Endothelial cell of umbilical vein (primary cell): ENCODE data around the gene HTR2B. TPM values are rescaled to one million over a fixed set of nuclear protein-coding genes. Genes with fewer than 3 reads are reported as not detected.
"Not testable (repeated sequence)": the region's sequence is repeated elsewhere in the genome, so short reads cannot be mapped to it uniquely, and the experiment has no call there.

Experiments
- BruUV-seq: library from RNA; stranded (reverse); fragments of 400-500 nt; replicated peaks from 2 replicates; lab custom pipeline; 2021; lab: Mats Ljungman, UMichigan
- CTCF ChIA-PET: fragments of 300-600, 350-600 bp; sonication (Branson Sonifier 250); formaldehyde crosslinking; loops from one replicate; lab custom pipeline; 2021; ENCODE audit warnings: antibody characterized with exemption, inconsistent platforms; lab: Charles Lee
- POLR2A ChIA-PET: fragments of 300-600, 350-600 bp; sonication (Branson Sonifier 250); formaldehyde crosslinking; loops from one replicate; lab custom pipeline; 2021; ENCODE audit warnings: antibody characterized with exemption, inconsistent platforms; lab: Charles Lee
- DNase-seq: peaks from one replicate; pipeline ENCODE4 v3.0.0-alpha.2; 2011; ENCODE audit warnings: low read depth, low spot score
- FAIRE-seq: peaks from 2 replicates; lab custom pipeline; 2011; peaks lifted over from hg19 to GRCh38; lab: Jason Lieb, UNC
- H2AFZ ChIP-seq: 2 replicates; pipeline ENCODE4 v1.6.0; 2012; ENCODE audit warnings: low read depth, low read length, control low read depth, inconsistent platforms
- H3K27ac ChIP-seq: 2 replicates; pipeline ENCODE4 v1.5.1; 2011; ENCODE audit warnings: low read depth, mild to moderate bottlenecking, control low read depth, low read length, moderate library complexity; ENCODE audit not compliant: insufficient read depth
- H3K27me3 ChIP-seq, 2 experiments: 2 replicates each; pipeline versions ENCODE4 v1.6.0 to v1.6.1; 2011; ENCODE audit warnings: low read length in 2 of 2, mixed read lengths in 1 of 2; ENCODE audit not compliant: control insufficient read depth in 2 of 2, insufficient read depth in 2 of 2
- H3K36me3 ChIP-seq, 2 experiments: 2 replicates in 1 of 2; 3 replicates in 1 of 2; pipeline ENCODE4 v1.5.1; 2011; ENCODE audit warnings: low read length in 2 of 2, mild to moderate bottlenecking in 1 of 2, moderate library complexity in 1 of 2; ENCODE audit not compliant: control insufficient read depth in 2 of 2, insufficient read depth in 2 of 2; ENCODE audit errors: extremely low read depth in 1 of 2
- H3K4me1 ChIP-seq: 3 replicates; pipeline ENCODE4 v1.5.1; 2011; ENCODE audit warnings: mild to moderate bottlenecking, low read length; ENCODE audit not compliant: control insufficient read depth, insufficient read depth; ENCODE audit errors: extremely low read depth
- H3K4me2 ChIP-seq: 2 replicates; pipeline ENCODE4 v1.6.1; 2011; ENCODE audit warnings: low read length, control low read depth, mixed read lengths; ENCODE audit not compliant: insufficient read depth
- H3K4me3 ChIP-seq, 3 experiments: fragments of 200-600 bp in 1 of 3; sonication (generic), shearing (Covaris generic) in 1 of 3; replicated peaks in 1 of 3; 2 replicates each; pipeline ENCODE4 v1.5.1; 2011 to 2016; ENCODE audit warnings: control low read depth in 3 of 3, low read length in 3 of 3, mild to moderate bottlenecking in 2 of 3, inconsistent platforms in 1 of 3, low read depth in 1 of 3, moderate library complexity in 1 of 3; ENCODE audit not compliant: insufficient read depth in 1 of 3
- H3K79me2 ChIP-seq: 2 replicates; pipeline ENCODE4 v1.6.0; 2012; ENCODE audit warnings: low read length, inconsistent platforms; ENCODE audit not compliant: control insufficient read depth, insufficient read depth
- H3K9ac ChIP-seq: replicated peaks from 2 replicates; pipeline ENCODE3; 2011; ENCODE audit warnings: low read length, control low read depth; ENCODE audit not compliant: insufficient read depth; ENCODE audit errors: extremely low read depth
- H3K9me1 ChIP-seq: replicated peaks from 3 replicates; pipeline ENCODE4 v1.6.0; 2011; ENCODE audit warnings: mild to moderate bottlenecking, low read length; ENCODE audit not compliant: control insufficient read depth, insufficient read depth; ENCODE audit errors: extremely low read depth
- H3K9me3 ChIP-seq: replicated peaks from 2 replicates; pipeline ENCODE4 v1.5.1; 2012; ENCODE audit warnings: low read length, inconsistent platforms; ENCODE audit not compliant: control insufficient read depth, insufficient read depth
- H4K20me1 ChIP-seq: replicated peaks from 2 replicates; pipeline ENCODE3; 2011; ENCODE audit warnings: mild to moderate bottlenecking, low read length; ENCODE audit not compliant: control insufficient read depth, insufficient read depth; ENCODE audit errors: extremely low read depth
- EZH2 ChIP-seq: IDR thresholded peaks from 2 replicates; pipeline ENCODE4 v1.6.1; 2012; ENCODE audit warnings: borderline replicate concordance, low read depth, mild to moderate bottlenecking, moderate library complexity, low read length, inconsistent platforms; ENCODE audit not compliant: severe bottlenecking
- FOS ChIP-seq: IDR thresholded peaks from 2 replicates; pipeline ENCODE4 v1.6.1; 2011; ENCODE audit warnings: mild to moderate bottlenecking, low read length, moderate library complexity, borderline replicate concordance; ENCODE audit not compliant: insufficient read depth
- GATA2 ChIP-seq: IDR thresholded peaks from 2 replicates; pipeline ENCODE4 v1.7.0; 2011; ENCODE audit warnings: low read depth, mild to moderate bottlenecking, moderate library complexity, mixed read lengths, low read length; ENCODE audit not compliant: insufficient read length, insufficient read depth
- JUN ChIP-seq: IDR thresholded peaks from 2 replicates; pipeline ENCODE4 v1.6.1; 2011; ENCODE audit warnings: borderline replicate concordance, low read depth; ENCODE audit not compliant: insufficient read length, insufficient read depth
- MAX ChIP-seq: IDR thresholded peaks from 2 replicates; pipeline ENCODE4 v1.6.1; 2011; ENCODE audit not compliant: insufficient read depth, insufficient read length
- MYC ChIP-seq: IDR thresholded peaks from one replicate; pipeline ENCODE4 v1.6.1; 2011; ENCODE audit warnings: mild to moderate bottlenecking, low read depth, low read length
- POLR2A ChIP-seq: IDR thresholded peaks from 2 replicates; pipeline ENCODE4 v1.6.1; 2012; ENCODE audit warnings: low read depth, mild to moderate bottlenecking, control low read depth, low read length
- POLR2AphosphoS5 ChIP-seq: IDR thresholded peaks from 2 replicates; pipeline ENCODE4 v1.6.1; 2012; ENCODE audit warnings: low read depth, mild to moderate bottlenecking, control low read depth, low read length, moderate library complexity; ENCODE audit not compliant: insufficient read depth
- dilution Hi-C: fragments of 300-500 bp; cut with MboI; formaldehyde crosslinking; loops from one replicate; pipeline ENCODE4 v1.15.0; 2019; ENCODE audit warnings: low sequenced_read_pairs; ENCODE audit not compliant: extremely low pct_ligation_motif_present
- intact Hi-C: fragments of 100-400 bp; cut with micrococcal nuclease; formaldehyde crosslinking; loops from one replicate; pipeline ENCODE4 v1.10.0; 2022
- polyA plus RNA-seq, 4 experiments: library from polyadenylated mRNA; depleted of rRNA in 3 of 4; stranded (reverse) in 3 of 4; unstranded in 1 of 4; fragments of >200 nt; gene quantifications; 2 replicates each; pipeline versions ENCODE4 v1.2.1 to v1.2.3, GENCODE V29; 2011 to 2012; ENCODE audit warnings: missing spikeins in 1 of 4
- total RNA-seq: library from RNA; stranded (reverse); gene quantifications from 2 replicates; pipeline ENCODE4 v1.2.3, GENCODE V29; 2021
- TF ChIP-seq, protein P1 (sequence below), 2 donors: IDR thresholded peaks; 1 replicate in 1 of 2; 2 replicates in 1 of 2; pipeline ENCODE4 v1.5.1; 2011; ENCODE audit warnings: low read length in 2 of 2, mild to moderate bottlenecking in 2 of 2, moderate library complexity in 2 of 2, control low read depth in 1 of 2, inconsistent platforms in 1 of 2, low read depth in 1 of 2; ENCODE audit not compliant: insufficient read depth in 1 of 2; ENCODE audit errors: extremely low read depth in 1 of 2

HTR2B gene
- total and polyA plus RNA-seq, 2 donors (not counting 3 experiments of a cell fraction or from before 2014, with no cell fraction given) = 0.88 to 0.93 TPM

DNA sequence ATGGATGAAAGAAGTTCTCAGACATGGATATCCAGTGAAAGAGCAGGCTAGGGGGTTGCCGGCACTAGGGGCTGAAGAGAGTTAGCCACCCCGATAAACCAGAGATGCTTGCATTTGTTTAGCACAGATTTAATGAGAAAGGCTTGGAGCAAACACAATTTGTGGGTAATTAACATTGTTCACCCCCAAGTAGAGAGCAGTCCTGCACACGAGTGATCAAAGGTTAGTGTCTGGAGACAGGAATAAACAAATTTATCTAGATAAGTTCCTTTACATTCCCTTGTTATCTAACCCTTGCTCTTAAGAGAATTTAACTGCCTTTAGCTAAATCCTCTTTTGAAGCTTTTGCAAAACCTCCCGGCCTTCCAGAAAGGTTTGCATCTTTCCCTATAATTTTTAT, 23.9 kb downstream of the HTR2B start:
- Histone ChIP-seq H3K36me3 (peaks cover 2 to 4% of the 10 kb centered on the region in 2 experiments), H2AFZ (no peak overlapping the region), H3K9me1 (no peaks in the 10 kb centered on the region), H3K79me2 (peaks cover 10% of the 10 kb centered on the region), H4K20me1 (no peaks in the 10 kb centered on the region), H3K27me3 (no peaks in the 10 kb centered on the region), H3K4me2 (no peak overlapping the region), H3K27ac (no peak overlapping the region), H3K9ac (no peak overlapping the region), H3K4me3 (no peak overlapping the region), H3K4me1 (peaks cover 10% of the 10 kb centered on the region), H3K9me3 (no peaks in the 10 kb centered on the region)
- dilution Hi-C loops = no loop called here
- FAIRE-seq (no peak), DNase-seq (no peak)
- intact Hi-C loops = loop anchor here (5.0 kb wide), 1 partner anchor 196 kb away; no protein-coding TSS in a partner anchor
- BruUV-seq = no TSS peak
- TF ChIP-seq POLR2AphosphoS5 (no peak), JUN (no peak), MYC (no peak), GATA2 (no peak), MAX (no peak), POLR2A (no peak), EZH2 (no peak), FOS (no peak)
- TF ChIP-seq, protein P1, sequence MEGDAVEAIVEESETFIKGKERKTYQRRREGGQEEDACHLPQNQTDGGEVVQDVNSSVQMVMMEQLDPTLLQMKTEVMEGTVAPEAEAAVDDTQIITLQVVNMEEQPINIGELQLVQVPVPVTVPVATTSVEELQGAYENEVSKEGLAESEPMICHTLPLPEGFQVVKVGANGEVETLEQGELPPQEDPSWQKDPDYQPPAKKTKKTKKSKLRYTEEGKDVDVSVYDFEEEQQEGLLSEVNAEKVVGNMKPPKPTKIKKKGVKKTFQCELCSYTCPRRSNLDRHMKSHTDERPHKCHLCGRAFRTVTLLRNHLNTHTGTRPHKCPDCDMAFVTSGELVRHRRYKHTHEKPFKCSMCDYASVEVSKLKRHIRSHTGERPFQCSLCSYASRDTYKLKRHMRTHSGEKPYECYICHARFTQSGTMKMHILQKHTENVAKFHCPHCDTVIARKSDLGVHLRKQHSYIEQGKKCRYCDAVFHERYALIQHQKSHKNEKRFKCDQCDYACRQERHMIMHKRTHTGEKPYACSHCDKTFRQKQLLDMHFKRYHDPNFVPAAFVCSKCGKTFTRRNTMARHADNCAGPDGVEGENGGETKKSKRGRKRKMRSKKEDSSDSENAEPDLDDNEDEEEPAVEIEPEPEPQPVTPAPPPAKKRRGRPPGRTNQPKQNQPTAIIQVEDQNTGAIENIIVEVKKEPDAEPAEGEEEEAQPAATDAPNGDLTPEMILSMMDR (IDR thresholded peaks at IDR 0.05; ENCODE audit: extremely low read depth in 1 of 2, insufficient read depth in 1 of 2, low read depth in 1 of 2, low read length in 2 of 2) = no peak
- CTCF ChIA-PET = interaction anchor here (1.1 to 8.1 kb wide), 3 partner anchors 93 to 311 kb away, joined by 3 to 226 read pairs (median 67); partner anchors contain the start of gene ARMC9
- POLR2A ChIA-PET = no interaction called here

DNA sequence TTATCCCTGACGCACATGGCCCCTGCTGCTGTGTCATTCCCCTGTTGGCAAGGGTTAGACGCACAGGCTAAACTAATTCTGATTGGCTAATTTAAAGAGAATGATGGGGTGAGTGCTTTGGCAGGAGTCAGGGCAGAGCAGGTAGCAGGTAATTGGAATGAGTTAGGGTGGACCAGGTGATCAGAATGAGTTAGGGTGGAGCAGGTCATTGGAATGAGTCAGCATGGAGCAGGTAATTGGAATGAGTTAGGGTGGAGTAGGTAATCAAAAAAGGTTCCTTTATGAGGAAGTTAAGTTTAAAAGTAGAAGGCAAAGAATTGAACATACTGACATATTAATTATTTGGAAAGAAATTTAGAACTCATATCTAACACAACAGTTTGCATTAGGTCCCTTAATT, 24.5 kb downstream of the HTR2B start:
- not testable (repeated sequence) for H3K9ac ChIP-seq

More for the DNA sequence above, 24.5 kb downstream of the HTR2B start:
- dilution Hi-C loops, H3K27ac ChIP-seq, H3K9me3 ChIP-seq, H4K20me1 ChIP-seq, H3K4me3 ChIP-seq, FAIRE-seq, H3K79me2 ChIP-seq, H2AFZ ChIP-seq, POLR2A ChIA-PET, BruUV-seq, H3K9me1 ChIP-seq, DNase-seq, H3K36me3 ChIP-seq, H3K27me3 ChIP-seq, H3K4me2 ChIP-seq: not testable (repeated sequence)
- intact Hi-C loops = loop anchor here (5.0 kb wide), 1 partner anchor 197 kb away; no protein-coding TSS in a partner anchor
- H3K4me1 ChIP-seq = peaks cover 10% of the 10 kb centered on the region
- CTCF ChIA-PET = interaction anchor here (4.7 kb wide), 1 partner anchor 127 kb away, joined by 67 read pairs; no protein-coding TSS in a partner anchor
